ENCODE results near the gene ESD.

The ESD gene

GRCh38 chr13:46797501-46798237 lies 708 bp upstream of the ESD start:
- DNase-seq (ENCODE audit: low read depth), result no peak
- TF ChIP-seq CTCF (IDR thresholded peaks at IDR 0.05; ENCODE audit: control insufficient read depth, insufficient read depth, low read depth, low read length, missing control alignments), result no peak
- peak overlapping the region; percentile 81 for H3K4me3 ChIP-seq (ENCODE audit: control insufficient read depth, low read depth, low read length)

- peak; percentile 1 for TF ChIP-seq CTCF (IDR thresholded peaks at IDR 0.05; ENCODE audit: control insufficient read depth, insufficient read depth, low read depth, low read length, missing control alignments)
- H3K4me3 ChIP-seq (ENCODE audit: control insufficient read depth, low read depth, low read length), result peak overlapping the region; percentile 81
- DNase-seq (ENCODE audit: low read depth), result no peak
These were observed 839 bp downstream of the ESD start for GRCh38 chr13:46796129-46796514.

GRCh38 chr13:46795321-46795720 lies 1.6 kb downstream of the ESD start:
- no peak for DNase-seq (ENCODE audit: low read depth)
- no peak for TF ChIP-seq CTCF (IDR thresholded peaks at IDR 0.05; ENCODE audit: control insufficient read depth, insufficient read depth, low read depth, low read length, missing control alignments)
- H3K4me3 ChIP-seq (ENCODE audit: control insufficient read depth, low read depth, low read length), result no peak overlapping the region

- H3K4me3 ChIP-seq (ENCODE audit: control insufficient read depth, low read depth, low read length), result no peak overlapping the region
- no peak for TF ChIP-seq CTCF (IDR thresholded peaks at IDR 0.05; ENCODE audit: control insufficient read depth, insufficient read depth, low read depth, low read length, missing control alignments)
- no peak for DNase-seq (ENCODE audit: low read depth)
These were observed 13.5 kb downstream of the ESD start for GRCh38 chr13:46783504-46783903.

- DNase-seq (ENCODE audit: low read depth), result no peak
- TF ChIP-seq CTCF (IDR thresholded peaks at IDR 0.05; ENCODE audit: control insufficient read depth, insufficient read depth, low read depth, low read length, missing control alignments), result no peak
- H3K4me3 ChIP-seq (ENCODE audit: control insufficient read depth, low read depth, low read length), result no peak overlapping the region
These were observed 14.3 kb downstream of the ESD start for GRCh38 chr13:46782691-46783090.

GRCh38 chr13:46782066-46782465 lies 14.9 kb downstream of the ESD start:
- TF ChIP-seq CTCF (IDR thresholded peaks at IDR 0.05; ENCODE audit: control insufficient read depth, insufficient read depth, low read depth, low read length, missing control alignments), result no peak
- DNase-seq (ENCODE audit: low read depth), result no peak
- H3K4me3 ChIP-seq (ENCODE audit: control insufficient read depth, low read depth, low read length), result no peak overlapping the region
